Neural cell (in vitro differentiated cells): ENCODE measurements around the gene CRIM1. TPM values are rescaled to one million over a fixed set of nuclear protein-coding genes. Genes with fewer than 3 reads are reported as not detected.

ENCODE experiments used
- H2AFZ ChIP-seq: fragments of 200-600, 300-800 bp; sonication (generic), shearing (Covaris generic); 2 replicates; pipeline ENCODE4 v1.6.0; 2014; ENCODE audit warnings: low read depth, mild to moderate bottlenecking, antibody characterized with exemption, low read length, moderate library complexity
- H3F3A ChIP-seq: fragments of 200-600 bp; shearing (Covaris generic); 2 replicates; pipeline ENCODE4 v1.6.1; 2016; ENCODE audit warnings: mild to moderate bottlenecking, moderate library complexity, mixed read lengths, antibody characterized with exemption, low read length; ENCODE audit not compliant: insufficient read depth, poor library complexity, severe bottlenecking
- H3K27ac ChIP-seq: fragments of 200-600, 300-800 bp; sonication (generic), shearing (Covaris generic); 2 replicates; pipeline ENCODE4 v1.5.1; 2014; ENCODE audit warnings: mild to moderate bottlenecking, low read length, moderate library complexity
- H3K27me3 ChIP-seq: fragments of 300-800, 200-600 bp; sonication (generic), shearing (Covaris generic); 2 replicates; pipeline ENCODE4 v1.6.0; 2014; ENCODE audit warnings: mild to moderate bottlenecking, low read depth, low read length, moderate library complexity; ENCODE audit not compliant: insufficient read depth
- H3K36me3 ChIP-seq: fragments of 300-800, 200-600 bp; sonication (generic), shearing (Covaris generic); 2 replicates; pipeline ENCODE4 v1.5.1; 2014; ENCODE audit warnings: mild to moderate bottlenecking, antibody characterized with exemption, low read length, moderate library complexity; ENCODE audit not compliant: insufficient read depth
- H3K4me2 ChIP-seq: fragments of 300-800, 200-600 bp; sonication (generic), shearing (Covaris generic); 2 replicates; pipeline ENCODE4 v1.6.0; 2014; ENCODE audit warnings: mild to moderate bottlenecking, low read length
- H3K4me3 ChIP-seq: fragments of 300-800, 200-600 bp; sonication (generic), shearing (Covaris generic); 2 replicates; pipeline ENCODE4 v1.5.1; 2014; ENCODE audit warnings: mild to moderate bottlenecking, low read length, moderate library complexity
- H3K79me2 ChIP-seq: fragments of 200-600 bp; shearing (Covaris generic); replicated peaks from 2 replicates; pipeline ENCODE4 v1.6.0; 2014; ENCODE audit warnings: mild to moderate bottlenecking, low read length, moderate library complexity; ENCODE audit not compliant: insufficient read depth
- H3K9ac ChIP-seq: fragments of 300-800, 200-600 bp; sonication (generic), shearing (Covaris generic); 2 replicates; pipeline ENCODE4 v1.6.1; 2016; ENCODE audit warnings: mild to moderate bottlenecking, low read length, mixed read lengths
- H3K9me2 ChIP-seq: fragments of 200-600 bp; shearing (Covaris generic); 2 replicates; pipeline ENCODE4 v1.6.1; 2016; ENCODE audit warnings: mild to moderate bottlenecking, low read length, mixed read lengths; ENCODE audit not compliant: insufficient read depth
- H3K9me3 ChIP-seq: fragments of 200-600, 300-800 bp; sonication (generic), shearing (Covaris generic); 2 replicates; pipeline ENCODE4 v1.6.1; 2016; ENCODE audit warnings: mild to moderate bottlenecking, mixed run types, low read length, moderate library complexity, mixed read lengths
- H4K20me1 ChIP-seq: fragments of 200-600 bp; shearing (Covaris generic); 2 replicates; pipeline ENCODE4 v1.6.1; 2016; ENCODE audit warnings: mild to moderate bottlenecking, mixed run types; ENCODE audit not compliant: insufficient read depth
- CTCF ChIP-seq: fragments of 450-650 bp; IDR thresholded peaks from 2 replicates; pipeline ENCODE4 v1.5.1; 2014; ENCODE audit warnings: antibody characterized with exemption, mild to moderate bottlenecking, moderate library complexity; ENCODE audit not compliant: poor library complexity, severe bottlenecking
- EP300 ChIP-seq: fragments of 450-650 bp; conservative IDR thresholded peaks from 2 replicates; pipeline ENCODE4 v1.6.1; 2014; ENCODE audit warnings: antibody characterized with exemption, mild to moderate bottlenecking, moderate library complexity; ENCODE audit not compliant: poor library complexity, severe bottlenecking
- EZH2 ChIP-seq: fragments of 200-600, 300-800 bp; shearing (Covaris generic), sonication (generic); IDR thresholded peaks from 2 replicates; pipeline ENCODE4 v1.6.1; 2014; ENCODE audit warnings: antibody characterized with exemption, low read length, borderline replicate concordance, mild to moderate bottlenecking; ENCODE audit not compliant: insufficient read depth, poor library complexity, severe bottlenecking
- MXI1 ChIP-seq: fragments of 450-650 bp; conservative IDR thresholded peaks from 2 replicates; pipeline ENCODE4 v1.6.1; 2014; ENCODE audit warnings: antibody characterized with exemption, mild to moderate bottlenecking; ENCODE audit not compliant: poor library complexity, severe bottlenecking
- POLR2AphosphoS5 ChIP-seq: IDR thresholded peaks from 2 replicates; pipeline ENCODE4 v1.6.1; 2012
- RAD21 ChIP-seq: fragments of 450-650 bp; conservative IDR thresholded peaks from 2 replicates; pipeline ENCODE4 v1.6.1; 2014; ENCODE audit warnings: antibody characterized with exemption, mild to moderate bottlenecking, moderate library complexity
- REST ChIP-seq: IDR thresholded peaks from 2 replicates; pipeline ENCODE4 v1.6.1; 2012; ENCODE audit warnings: borderline replicate concordance
- SMC3 ChIP-seq: fragments of 450-650 bp; conservative IDR thresholded peaks from 2 replicates; pipeline ENCODE4 v1.6.1; 2014; ENCODE audit warnings: antibody characterized with exemption, mild to moderate bottlenecking, moderate library complexity; ENCODE audit not compliant: poor library complexity
- TAF1 ChIP-seq: IDR thresholded peaks from 2 replicates; pipeline ENCODE4 v1.6.1; 2012; ENCODE audit warnings: low read depth
- polyA plus RNA-seq: library from polyadenylated mRNA; depleted of rRNA; stranded (reverse); fragments of >200 nt; gene quantifications from 2 replicates; pipeline ENCODE4 v1.2.3, GENCODE V29; 2014

The CRIM1 gene
- polyA plus RNA-seq, 1 donor from 2014 or later: 6.7 TPM

- Histone ChIP-seq H3K9ac (no peak overlapping the region), H4K20me1 (no peaks in the 10 kb centered on the region), H3K9me3 (no peaks in the 10 kb centered on the region), H3K79me2 (no peaks in the 10 kb centered on the region), H3F3A (no peaks in the 10 kb centered on the region), H3K4me3 (no peak overlapping the region), H3K27ac (no peak overlapping the region), H3K27me3 (no peaks in the 10 kb centered on the region), H3K36me3 (no peaks in the 10 kb centered on the region), H3K4me2 (no peak overlapping the region), H2AFZ (no peak overlapping the region), H3K9me2 (no peaks in the 10 kb centered on the region)
- TF ChIP-seq TAF1: no peak
- no peak for TF ChIP-seq POLR2AphosphoS5
- TF ChIP-seq MXI1: no peak
- TF ChIP-seq SMC3: no peak
- TF ChIP-seq RAD21: no peak
- TF ChIP-seq CTCF: no peak
- TF ChIP-seq EZH2: no peak
- TF ChIP-seq REST: no peak
- no peak for TF ChIP-seq EP300
Measured at GRCh38 chr2:36441065-36441625, 85.6 kb downstream of the CRIM1 start.

- no peak overlapping the region for H3K4me2 ChIP-seq
- H3K4me3 ChIP-seq: no peak overlapping the region
- no peak overlapping the region for H3K9ac ChIP-seq
- TF ChIP-seq EP300 (no peak), RAD21 (no peak), CTCF (no peak), SMC3 (no peak), EZH2 (no peak), MXI1 (no peak), TAF1 (no peak), REST (no peak), POLR2AphosphoS5 (no peak)
- H3F3A ChIP-seq: no peaks in the 10 kb centered on the region
- H3K9me3 ChIP-seq: no peaks in the 10 kb centered on the region
- no peak overlapping the region for H3K27ac ChIP-seq
- no peaks in the 10 kb centered on the region for H3K36me3 ChIP-seq
- no peaks in the 10 kb centered on the region for H4K20me1 ChIP-seq
- no peaks in the 10 kb centered on the region for H3K79me2 ChIP-seq
- no peak overlapping the region for H2AFZ ChIP-seq
- no peaks in the 10 kb centered on the region for H3K27me3 ChIP-seq
- no peaks in the 10 kb centered on the region for H3K9me2 ChIP-seq
Measured at GRCh38 chr2:36441816-36442215, 86.2 kb downstream of the CRIM1 start.
